HCT116 (cell line): ENCODE data around the gene NKX1-1. TPM values are rescaled to one million over a fixed set of nuclear protein-coding genes. Genes with fewer than 3 reads are reported as not detected.

ENCODE experiments used
- ATAC-seq: fragments of 200-7000 bp; cut with Tn5 transposase; 2 replicates; pipeline ENCODE4 v1.9.1; 2020; ENCODE audit warnings: mild to moderate bottlenecking, moderate library complexity
- BruUV-seq: library from RNA; stranded (reverse); fragments of 400-500 nt; replicated peaks from 2 replicates; lab custom pipeline; 2021; lab: Mats Ljungman, UMichigan
- CTCF ChIA-PET: fragments of 300-600 bp; sonication (Branson Sonifier 250); formaldehyde crosslinking; loops from one replicate; lab custom pipeline; 2021; ENCODE audit warnings: antibody characterized with exemption; lab: Charles Lee
- POLR2A ChIA-PET: fragments of 300-600, 350-600 bp; sonication (Branson Sonifier 250); formaldehyde crosslinking; loops from one replicate; lab custom pipeline; 2021; ENCODE audit warnings: antibody characterized with exemption; lab: Charles Lee
- RAD21 ChIA-PET, 2 experiments: fragments of 300-600 bp; sonication (Branson Sonifier 250); formaldehyde crosslinking; loops; one replicate each; lab custom pipeline; 2023; ENCODE audit warnings: low total read pairs in 2 of 2; ENCODE audit not compliant: uncharacterized antibody in 2 of 2, unreplicated experiment in 2 of 2, low non-redundant PET in 1 of 2; lab: Charles Lee
- DNase-seq: peaks from one replicate; pipeline ENCODE4 v3.0.0-alpha.2; 2010; ENCODE audit warnings: low read depth, low spot score
- H2AFZ ChIP-seq: fragments of 200-600 bp; shearing (Covaris generic), sonication (generic); 2 replicates; pipeline ENCODE4 v1.6.1; 2017; ENCODE audit warnings: low read depth, mixed run types, mixed read lengths, antibody characterized with exemption, low read length; ENCODE audit not compliant: poor library complexity, severe bottlenecking
- H3K27ac ChIP-seq: 2 replicates; pipeline ENCODE4 v1.5.1; 2012; ENCODE audit warnings: low read depth, low read length
- H3K27me3 ChIP-seq: fragments of 200-600 bp; sonication (generic); 2 replicates; pipeline ENCODE4 v1.6.1; 2016; ENCODE audit warnings: mixed run types, low read length, mixed read lengths; ENCODE audit not compliant: insufficient read depth
- H3K36me3 ChIP-seq, 2 experiments: fragments of 200-500 bp in 1 of 2; fragments of 200-600 bp in 1 of 2; sonication (Bioruptor generic) in 1 of 2; sonication (generic) in 1 of 2; 2 replicates each; pipeline versions ENCODE4 v1.5.1 to v1.6.1; 2014 to 2016; ENCODE audit warnings: low read length in 2 of 2, inconsistent platforms in 1 of 2, mixed read lengths in 1 of 2, mixed run types in 1 of 2; ENCODE audit not compliant: insufficient read depth in 2 of 2, control insufficient read depth in 1 of 2
- H3K4me1 ChIP-seq, 2 experiments: fragments of 200-600 bp in 1 of 2; sonication (generic) in 1 of 2; 2 replicates each; pipeline versions ENCODE4 v1.5.1 to v1.6.1; 2012 to 2017; ENCODE audit warnings: low read length in 2 of 2, inconsistent platforms in 1 of 2, mild to moderate bottlenecking in 1 of 2, mixed read lengths in 1 of 2, mixed run types in 1 of 2, moderate library complexity in 1 of 2; ENCODE audit not compliant: insufficient read depth in 2 of 2, control insufficient read depth in 1 of 2
- H3K4me2 ChIP-seq: fragments of 200-600 bp; sonication (generic); 2 replicates; pipeline ENCODE4 v1.6.1; 2017; ENCODE audit warnings: mixed run types, low read length, mixed read lengths
- H3K4me3 ChIP-seq, 2 experiments: fragments of 200-600 bp in 1 of 2; sonication (generic) in 1 of 2; replicated peaks in 1 of 2; 2 replicates each; pipeline ENCODE4 v1.5.1; 2011 to 2016; ENCODE audit warnings: low read length in 2 of 2, control low read depth in 1 of 2, low read depth in 1 of 2, mild to moderate bottlenecking in 1 of 2, mixed read lengths in 1 of 2, mixed run types in 1 of 2
- H3K79me2 ChIP-seq: fragments of 200-600 bp; sonication (generic); 2 replicates; pipeline ENCODE4 v1.6.1; 2017; ENCODE audit warnings: mild to moderate bottlenecking, mixed run types, low read length, moderate library complexity, mixed read lengths; ENCODE audit not compliant: insufficient read depth
- H3K9ac ChIP-seq: fragments of 200-600 bp; sonication (generic); 2 replicates; pipeline ENCODE4 v1.6.1; 2016; ENCODE audit warnings: low read length, mixed read lengths
- H3K9me2 ChIP-seq: fragments of 200-600 bp; sonication (generic), shearing (Covaris generic); 2 replicates; pipeline ENCODE4 v1.6.1; 2017; ENCODE audit warnings: mixed run types, mild to moderate bottlenecking, moderate library complexity; ENCODE audit not compliant: insufficient read depth
- H3K9me3 ChIP-seq, 2 experiments: fragments of 200-500 bp in 1 of 2; fragments of 200-600 bp in 1 of 2; sonication (Bioruptor generic) in 1 of 2; sonication (generic) in 1 of 2; 2 replicates each; pipeline ENCODE4 v1.6.1; 2014 to 2017; ENCODE audit warnings: low read length in 2 of 2, mixed read lengths in 2 of 2, inconsistent platforms in 1 of 2, low read depth in 1 of 2, mild to moderate bottlenecking in 1 of 2, mixed run types in 1 of 2, moderate library complexity in 1 of 2; ENCODE audit not compliant: control insufficient read depth in 1 of 2, insufficient read depth in 1 of 2
- H4K20me1 ChIP-seq: fragments of 200-600 bp; sonication (generic), shearing (Covaris generic); 2 replicates; pipeline ENCODE4 v1.6.1; 2017; ENCODE audit warnings: mixed run types, mild to moderate bottlenecking, moderate library complexity; ENCODE audit not compliant: insufficient read depth
- ATF3 ChIP-seq: IDR thresholded peaks from 2 replicates; pipeline ENCODE4 v1.6.1; 2012
- CBX3 ChIP-seq: IDR thresholded peaks from 2 replicates; pipeline ENCODE4 v1.6.1; 2012; ENCODE audit warnings: low read depth
- EGR1 ChIP-seq: IDR thresholded peaks from 2 replicates; pipeline ENCODE4 v1.6.1; 2012; ENCODE audit warnings: low read depth
- ELF1 ChIP-seq: IDR thresholded peaks from 2 replicates; pipeline ENCODE4 v1.6.1; 2012; ENCODE audit warnings: low read depth, borderline replicate concordance
- EZH2phosphoT487 ChIP-seq: fragments of 200-600 bp; IDR thresholded peaks from 2 replicates; pipeline ENCODE4 v1.6.1; 2018; ENCODE audit warnings: antibody characterized with exemption, borderline replicate concordance
- FOSL1 ChIP-seq: IDR thresholded peaks from 2 replicates; pipeline ENCODE4 v1.6.1; 2012; ENCODE audit warnings: low read depth
- JUND ChIP-seq: IDR thresholded peaks from 2 replicates; pipeline ENCODE4 v1.6.1; 2012
- POLR2A ChIP-seq: IDR thresholded peaks from 2 replicates; pipeline ENCODE4 v1.7.0; 2011; ENCODE audit warnings: borderline replicate concordance; ENCODE audit not compliant: insufficient read depth, insufficient read length; ENCODE audit errors: extremely low read depth
- POLR2AphosphoS5 ChIP-seq: IDR thresholded peaks from 2 replicates; pipeline ENCODE4 v1.6.1; 2011; ENCODE audit warnings: mild to moderate bottlenecking, low read depth, low read length, moderate library complexity
- RAD21 ChIP-seq: IDR thresholded peaks from 2 replicates; pipeline ENCODE4 v1.6.1; 2012; ENCODE audit warnings: low read depth, mild to moderate bottlenecking
- SIN3A ChIP-seq: IDR thresholded peaks from 2 replicates; pipeline ENCODE4 v1.6.1; 2012; ENCODE audit warnings: low read depth
- SP1 ChIP-seq: IDR thresholded peaks from 2 replicates; pipeline ENCODE4 v1.6.1; 2012; ENCODE audit warnings: low read depth
- SRF ChIP-seq: IDR thresholded peaks from 2 replicates; pipeline ENCODE4 v1.6.1; 2012; ENCODE audit warnings: low read depth
- TCF7L2 ChIP-seq: IDR thresholded peaks from 2 replicates; pipeline ENCODE4 v1.7.0; 2011; ENCODE audit warnings: borderline replicate concordance, inconsistent platforms; ENCODE audit not compliant: insufficient read depth, insufficient read length; ENCODE audit errors: extremely low read depth
- ZBTB33 ChIP-seq: IDR thresholded peaks from 2 replicates; pipeline ENCODE4 v1.6.1; 2011; ENCODE audit warnings: mild to moderate bottlenecking, low read length, moderate library complexity; ENCODE audit not compliant: insufficient replicate concordance; ENCODE audit errors: extremely low read depth
- ZFX ChIP-seq: fragments of 450-650 bp; IDR thresholded peaks from 2 replicates; pipeline ENCODE4 v1.6.1; 2017
- ZNF274 ChIP-seq: fragments of 200-500 bp; sonication (Bioruptor generic); IDR thresholded peaks from 2 replicates; pipeline ENCODE4 v1.6.1; 2014; ENCODE audit warnings: mild to moderate bottlenecking, low read depth, low read length, inconsistent platforms
- intact Hi-C: fragments of 100-400 bp; cut with micrococcal nuclease; formaldehyde crosslinking; loops from 2 replicates; pipeline ENCODE4 v1.10.0; 2022
- total RNA-seq: library from RNA; stranded (reverse); gene quantifications from one replicate; pipeline ENCODE4 v1.2.1, GENCODE V29; 2021; ENCODE audit not compliant: unreplicated experiment
- TF ChIP-seq, protein P1 (sequence below), 3 experiments: fragments of 200-600 bp in 1 of 3; sonication (generic) in 1 of 3; IDR thresholded peaks in 2 of 3; conservative IDR thresholded peaks in 1 of 3; 2 replicates each; pipeline ENCODE4 v1.5.1; 2012 to 2017; ENCODE audit warnings: low read depth in 2 of 3, low read length in 2 of 3, antibody characterized with exemption in 1 of 3, borderline replicate concordance in 1 of 3, control low read depth in 1 of 3, mild to moderate bottlenecking in 1 of 3, mixed read lengths in 1 of 3, mixed run types in 1 of 3, moderate library complexity in 1 of 3; ENCODE audit not compliant: insufficient read depth in 1 of 3

NKX1-1 gene
- total RNA-seq, 1 experiment from 2014 or later = not detected

DNA sequence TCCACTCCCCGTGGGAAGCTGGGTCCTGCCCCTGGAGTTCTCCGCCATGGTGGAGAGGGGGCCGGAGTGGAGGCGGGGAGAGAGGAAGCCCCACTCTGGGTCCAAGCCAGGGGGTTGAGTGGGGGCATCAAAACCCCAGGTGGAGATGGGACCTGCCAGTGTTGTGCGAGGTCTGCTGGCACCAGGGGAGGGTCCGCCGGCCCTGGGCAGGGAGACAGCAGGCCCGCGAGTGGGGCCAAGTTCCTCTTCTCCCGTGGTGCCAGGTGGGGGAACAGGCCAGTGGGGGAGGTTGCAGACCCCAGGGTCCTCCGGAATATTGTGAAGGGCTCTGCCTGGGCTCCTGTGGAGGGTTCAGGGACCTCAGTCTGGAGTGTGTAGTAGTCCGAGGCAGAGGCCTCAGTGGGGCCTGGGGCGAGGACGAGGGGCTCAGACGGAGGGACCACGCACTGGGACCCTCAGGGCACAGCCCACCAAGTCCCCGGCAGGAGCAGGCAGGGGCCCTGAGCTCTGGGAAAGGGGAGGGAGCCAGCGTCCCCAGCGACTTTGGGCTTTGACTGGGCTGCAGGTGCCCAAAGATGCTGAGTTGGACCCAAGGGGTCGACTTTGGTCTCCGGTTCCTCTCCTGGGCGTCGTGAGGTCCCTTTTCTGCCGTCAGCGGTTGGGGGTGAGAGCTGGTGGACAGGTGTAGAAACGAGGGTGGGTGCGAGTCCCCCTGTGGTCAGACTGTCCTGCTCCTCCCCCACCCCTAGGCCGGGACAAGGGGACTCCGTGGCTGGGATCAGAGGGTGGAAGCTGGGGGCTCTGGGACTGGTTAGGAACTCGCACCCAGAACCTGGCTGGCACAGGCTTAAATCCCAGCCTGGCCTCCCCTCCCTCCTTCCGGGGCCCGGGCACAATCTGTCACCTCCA is 43.8 kb upstream of the NKX1-1 start (continued):
- TF ChIP-seq SIN3A = no peak
- no peak for TF ChIP-seq POLR2AphosphoS5
- TF ChIP-seq ZFX = no peak
- no peak for TF ChIP-seq POLR2A
- no peak for TF ChIP-seq ELF1
- no peak for TF ChIP-seq CBX3
- no peak for TF ChIP-seq EZH2phosphoT487
- no peak for TF ChIP-seq SP1
- TF ChIP-seq SRF = no peak
- TF ChIP-seq FOSL1 = no peak
- TF ChIP-seq, all 23 proteins: peak for 0

- no peaks in the 10 kb centered on the region for H3K36me3 ChIP-seq
- ChIA-PET RAD21 (no interaction called here), POLR2A (no interaction called here)
- no peak overlapping the region for H3K27ac ChIP-seq
- intact Hi-C loops = no loop called here
- H3K4me1 ChIP-seq = no peaks in the 10 kb centered on the region
- TF ChIP-seq POLR2AphosphoS5 = no peak
- TF ChIP-seq JUND = no peak
- no peak for TF ChIP-seq SRF
- TF ChIP-seq ZNF274 = no peak
- TF ChIP-seq ZBTB33 = no peak
- no peak for TF ChIP-seq EZH2phosphoT487
- no peak for TF ChIP-seq RAD21
- no peak for TF ChIP-seq TCF7L2
- no peak for TF ChIP-seq ZFX
- TF ChIP-seq, protein P1, sequence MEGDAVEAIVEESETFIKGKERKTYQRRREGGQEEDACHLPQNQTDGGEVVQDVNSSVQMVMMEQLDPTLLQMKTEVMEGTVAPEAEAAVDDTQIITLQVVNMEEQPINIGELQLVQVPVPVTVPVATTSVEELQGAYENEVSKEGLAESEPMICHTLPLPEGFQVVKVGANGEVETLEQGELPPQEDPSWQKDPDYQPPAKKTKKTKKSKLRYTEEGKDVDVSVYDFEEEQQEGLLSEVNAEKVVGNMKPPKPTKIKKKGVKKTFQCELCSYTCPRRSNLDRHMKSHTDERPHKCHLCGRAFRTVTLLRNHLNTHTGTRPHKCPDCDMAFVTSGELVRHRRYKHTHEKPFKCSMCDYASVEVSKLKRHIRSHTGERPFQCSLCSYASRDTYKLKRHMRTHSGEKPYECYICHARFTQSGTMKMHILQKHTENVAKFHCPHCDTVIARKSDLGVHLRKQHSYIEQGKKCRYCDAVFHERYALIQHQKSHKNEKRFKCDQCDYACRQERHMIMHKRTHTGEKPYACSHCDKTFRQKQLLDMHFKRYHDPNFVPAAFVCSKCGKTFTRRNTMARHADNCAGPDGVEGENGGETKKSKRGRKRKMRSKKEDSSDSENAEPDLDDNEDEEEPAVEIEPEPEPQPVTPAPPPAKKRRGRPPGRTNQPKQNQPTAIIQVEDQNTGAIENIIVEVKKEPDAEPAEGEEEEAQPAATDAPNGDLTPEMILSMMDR (IDR thresholded peaks at IDR 0.05 in 2 of 3, conservative IDR thresholded peaks at IDR 0.05 in 1 of 3; ENCODE audit: borderline replicate concordance in 1 of 3, insufficient read depth in 1 of 3, low read depth in 2 of 3, low read length in 2 of 3) = no peak
- TF ChIP-seq EGR1 = no peak
- TF ChIP-seq ATF3 = no peak
- TF ChIP-seq, all 23 proteins: peak for 0
- H3K9ac ChIP-seq = no peak overlapping the region
- no peak overlapping the region for H2AFZ ChIP-seq
- H3K27me3 ChIP-seq = 0 out of 2 replicates have a peak, but pooled peaks cover 4% of the 10 kb centered on the region
- BruUV-seq = no TSS peak
- no peaks in the 10 kb centered on the region for H4K20me1 ChIP-seq
- no peaks in the 10 kb centered on the region for H3K9me2 ChIP-seq
- DNase-seq (no peak), ATAC-seq (no peak)
- no peaks in the 10 kb centered on the region for H3K79me2 ChIP-seq
- CTCF ChIA-PET = no interaction called here
- H3K4me2 ChIP-seq = no peak overlapping the region
- H3K4me3 ChIP-seq = no peak overlapping the region
- H3K9me3 ChIP-seq = no peaks in the 10 kb centered on the region; a peak in 1 of 4 replicates
Observed at GRCh38 chr4:1449475-1449832, 43.2 kb upstream of the NKX1-1 start.
